Astrocyte (in vitro differentiated cells and primary cell): ENCODE results near the gene CNTNAP2.

Experiments
- CTCF ChIP-seq: IDR thresholded peaks from 2 replicates; pipeline ENCODE4 v1.5.1; 2011; ENCODE audit warnings: low read depth, mild to moderate bottlenecking, inconsistent platforms, low read length, moderate library complexity; ENCODE audit not compliant: insufficient read depth
- EZH2 ChIP-seq: IDR thresholded peaks from 2 replicates; pipeline ENCODE4 v1.6.1; 2012; ENCODE audit warnings: mild to moderate bottlenecking, low read length, inconsistent platforms; ENCODE audit not compliant: insufficient read depth

- no peak for TF ChIP-seq CTCF
- no peak for TF ChIP-seq EZH2
Measured at GRCh38 chr7:147775516-147776284, 1659.1 kb downstream of the CNTNAP2 start.
